KG1 (cell line): ENCODE data around the gene KIF3B.
"Not testable (repeated sequence)": the region's sequence is repeated elsewhere in the genome, so short reads cannot be mapped to it uniquely, and the experiment has no call there.

ENCODE experiments used
- DNase-seq: peaks from one replicate; lab custom pipeline; 2025; lab: John Stamatoyannopoulos, UW

Gene KIF3B

DNA sequence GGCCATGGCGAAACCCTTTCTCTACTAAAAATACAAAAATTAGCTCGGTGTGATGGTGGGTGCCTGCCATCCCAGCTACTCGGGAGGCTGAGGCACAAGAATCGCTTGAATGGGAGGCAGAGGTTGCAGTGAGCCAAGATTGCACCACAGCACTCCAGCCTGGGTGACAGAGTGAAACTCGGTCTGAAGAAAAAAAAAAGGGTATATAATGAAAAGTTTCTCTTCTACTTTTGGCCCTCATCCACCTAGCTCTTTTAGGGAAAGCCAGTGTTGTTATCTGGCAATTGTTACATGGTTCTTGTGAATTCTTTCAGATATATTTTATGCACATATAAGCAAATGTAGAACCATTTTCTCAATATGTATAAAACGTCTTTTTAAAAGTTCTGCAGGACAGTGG lies 19.0 kb downstream of the KIF3B start:
- no peak for DNase-seq

DNA sequence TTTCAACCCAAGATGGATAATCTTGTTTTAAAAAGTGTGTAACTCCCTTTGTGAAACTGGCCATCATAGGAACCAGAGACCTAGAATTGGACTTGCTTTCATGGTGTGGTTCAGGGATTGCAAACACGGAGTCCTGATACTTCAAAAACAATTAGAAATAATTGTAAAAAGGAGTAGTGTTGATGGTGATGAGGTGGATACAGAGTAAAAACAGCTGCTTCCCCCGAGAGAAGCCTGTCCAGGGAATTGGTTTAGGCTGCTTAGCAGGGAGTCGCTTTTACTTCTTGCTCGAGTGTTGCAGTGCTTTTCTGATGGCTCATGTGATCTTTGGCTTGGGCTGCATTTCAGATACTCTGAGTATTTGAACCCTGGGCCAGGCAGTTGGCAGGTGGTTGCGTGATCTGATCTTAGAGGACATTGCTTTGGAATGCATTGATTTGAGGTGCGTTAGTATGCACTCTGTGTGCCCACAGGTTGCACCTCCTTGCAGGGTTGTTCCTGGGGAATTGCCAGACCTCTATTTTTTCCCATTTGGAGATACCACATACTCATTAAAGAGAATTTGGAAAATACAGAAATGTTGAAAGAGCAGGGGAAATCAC lies 19.5 kb downstream of the KIF3B start:
- no peak for DNase-seq

DNA sequence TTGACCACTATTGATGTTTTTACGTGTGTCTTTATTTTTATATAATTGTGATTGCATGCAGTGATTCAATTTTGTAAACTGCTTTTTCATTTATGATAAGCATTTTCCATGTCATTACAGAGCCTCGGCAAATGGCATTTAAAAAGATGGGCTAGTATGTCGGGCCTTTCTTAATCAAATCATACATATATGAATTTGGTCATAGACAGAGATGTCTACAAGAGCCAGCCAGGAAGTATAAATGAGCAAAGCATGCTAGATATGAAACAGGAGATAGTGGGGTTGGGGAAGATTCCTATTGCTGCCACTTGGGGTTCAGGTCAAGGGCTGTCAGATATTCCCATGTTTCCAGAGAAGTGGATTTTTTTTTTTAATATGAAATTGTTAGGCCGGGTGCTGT lies 20.0 kb downstream of the KIF3B start:
- no peak for DNase-seq

DNA sequence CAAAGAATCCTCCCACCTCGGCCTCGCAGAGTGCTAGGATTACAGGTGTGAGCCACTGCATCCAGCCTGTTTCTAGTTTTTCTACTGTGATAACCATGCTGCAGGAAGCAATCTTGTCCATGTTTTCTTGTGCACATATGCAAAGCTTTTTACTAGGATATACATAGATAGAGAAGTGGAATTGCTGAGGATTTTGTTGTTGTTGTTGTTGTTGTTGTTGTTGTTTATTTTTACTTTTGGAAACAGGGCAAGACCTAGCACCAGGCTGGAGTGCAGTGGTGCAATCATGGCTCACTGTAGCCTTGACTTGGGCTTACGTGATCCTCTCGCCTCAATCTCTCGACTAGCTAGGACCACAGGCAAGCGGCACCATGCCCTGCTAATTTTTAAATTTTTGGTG lies 23.2 kb downstream of the KIF3B start:
- no peak for DNase-seq

DNA sequence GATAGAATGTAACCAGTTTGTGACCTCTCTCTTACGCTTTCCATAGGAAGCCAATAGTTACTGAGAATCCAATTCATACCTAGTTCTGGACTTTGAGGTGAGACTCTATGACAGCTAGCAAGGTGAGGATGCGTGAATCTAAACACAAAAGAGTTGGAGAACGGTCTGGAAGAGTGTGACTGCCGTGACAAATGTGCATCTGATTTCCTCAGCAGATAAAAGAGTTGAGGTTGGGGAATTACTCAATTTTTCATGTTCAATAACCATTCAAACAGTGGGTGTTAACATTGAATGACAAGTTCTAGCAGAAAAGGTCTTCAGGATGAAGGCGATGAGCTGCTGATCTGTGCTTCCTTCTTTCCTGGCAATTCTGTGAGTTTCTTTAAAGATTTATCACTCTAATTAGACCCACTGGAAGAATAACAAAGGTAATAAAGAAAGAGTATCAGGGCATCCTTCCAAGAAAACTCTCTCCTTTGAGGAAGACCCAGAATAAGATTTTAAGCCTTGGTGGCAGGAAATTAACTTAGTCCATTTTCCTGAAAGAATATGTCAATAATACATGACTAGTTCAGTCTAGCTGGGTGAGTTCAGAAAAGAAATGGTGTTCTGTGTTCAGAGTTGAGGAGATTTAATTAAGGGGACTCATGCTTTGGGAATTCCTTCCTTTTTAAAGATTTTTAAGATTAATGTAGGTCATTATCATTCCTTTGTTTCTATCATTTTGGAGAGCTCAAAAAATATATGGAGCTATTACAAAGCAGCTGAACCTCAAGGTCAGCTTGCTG lies 24.5 kb downstream of the KIF3B start:
- DNase-seq: no peak

DNA sequence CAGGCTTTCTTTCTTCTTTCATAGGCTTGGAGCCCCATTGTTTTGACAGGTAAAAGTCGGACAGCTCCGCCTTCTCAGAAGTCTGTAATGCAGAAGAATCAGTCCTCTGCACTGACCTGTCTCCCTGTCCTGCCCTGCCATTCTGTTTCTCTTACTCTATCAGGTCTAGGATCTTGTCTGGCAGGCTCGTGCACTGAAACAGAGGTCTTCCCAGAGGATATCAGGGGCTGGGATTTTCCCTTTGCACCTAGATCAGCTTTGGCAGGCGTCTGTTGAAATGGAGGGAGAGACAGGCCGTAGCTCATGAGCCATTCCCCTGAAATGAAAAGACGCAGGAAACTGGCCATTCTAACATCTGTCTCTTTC lies 25.0 kb downstream of the KIF3B start:
- DNase-seq: no peak

DNA sequence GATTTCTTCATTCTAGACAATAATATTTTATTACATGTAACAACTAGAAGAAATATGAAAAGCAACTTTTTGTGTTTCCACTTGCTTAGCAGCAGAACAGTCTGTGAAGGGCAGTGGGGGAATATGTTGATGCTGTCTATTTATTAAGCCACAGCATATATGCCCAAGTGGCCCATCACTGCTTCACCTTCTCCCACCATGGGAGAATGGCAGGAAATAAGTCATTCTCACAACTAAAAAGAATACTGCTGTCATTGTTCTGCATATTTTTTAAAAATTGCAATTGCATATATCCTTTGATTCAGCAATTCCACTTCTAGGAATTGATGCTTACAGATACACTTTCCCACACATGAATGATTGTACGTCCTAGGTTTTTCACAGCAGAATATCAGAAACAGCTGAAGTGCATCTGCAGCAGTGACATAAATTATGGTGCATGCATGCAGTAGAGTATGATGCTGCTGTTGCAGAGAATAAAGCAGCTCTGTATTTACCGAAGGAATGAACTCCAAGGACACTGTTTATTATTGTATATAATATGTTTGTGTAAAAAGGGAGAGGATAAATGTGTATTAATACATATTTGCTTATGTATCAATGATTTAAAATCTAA lies 26.8 kb downstream of the KIF3B start:
- DNase-seq: no peak

DNA sequence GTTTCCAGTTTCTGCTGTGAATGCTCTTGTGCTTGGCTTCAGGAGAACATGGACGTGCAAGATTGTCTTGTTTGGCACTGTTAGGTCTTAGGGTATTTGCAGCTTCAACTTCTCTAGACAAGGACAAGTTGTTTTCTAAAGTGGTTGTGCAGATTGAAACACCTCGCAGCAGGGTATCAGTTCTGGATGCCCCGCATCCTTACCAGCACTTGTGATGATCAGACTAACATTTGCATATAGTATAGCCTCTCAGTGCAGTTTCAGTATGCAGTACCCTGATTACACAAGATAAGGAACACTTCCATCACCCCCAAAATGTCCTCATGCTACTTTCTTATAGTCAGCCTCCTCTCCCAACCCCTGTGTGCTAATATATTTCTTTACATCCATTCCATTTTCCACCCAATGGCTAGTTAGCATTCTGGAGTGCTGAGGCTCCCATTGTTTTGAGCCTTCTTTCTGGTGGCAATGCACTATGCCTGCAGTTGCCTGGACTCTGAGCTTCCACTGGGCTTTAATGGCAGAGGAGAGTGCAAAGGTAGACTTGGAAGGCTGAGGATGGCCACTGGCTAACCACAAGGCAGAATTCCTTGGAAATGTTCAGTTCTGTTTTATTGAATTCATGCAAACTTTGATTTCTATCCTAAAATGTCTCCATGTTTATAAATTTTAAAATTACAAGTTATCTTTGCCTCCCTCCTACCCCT lies 35.4 kb downstream of the KIF3B start:
- no peak for DNase-seq

DNA sequence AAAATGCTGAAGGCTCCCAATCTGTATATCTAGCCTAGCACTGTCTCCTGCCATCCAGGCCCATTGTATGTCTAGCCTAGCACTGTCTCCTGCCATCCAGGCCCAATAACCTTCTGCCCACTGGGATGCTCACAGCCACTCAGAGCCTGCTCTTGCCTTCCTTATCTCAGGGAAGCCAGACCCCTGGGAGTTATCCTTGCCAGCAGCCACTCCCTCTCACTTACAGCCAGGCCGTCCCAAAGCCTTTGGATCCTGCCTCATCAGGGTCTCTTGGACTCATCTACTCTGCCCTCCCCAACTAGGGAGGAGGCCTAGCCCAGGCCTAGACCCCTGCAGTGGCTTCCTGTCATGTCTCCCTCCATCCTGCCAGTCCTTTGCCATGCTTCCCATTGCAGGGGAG lies 37.3 kb downstream of the KIF3B start:
- no peak for DNase-seq

DNA sequence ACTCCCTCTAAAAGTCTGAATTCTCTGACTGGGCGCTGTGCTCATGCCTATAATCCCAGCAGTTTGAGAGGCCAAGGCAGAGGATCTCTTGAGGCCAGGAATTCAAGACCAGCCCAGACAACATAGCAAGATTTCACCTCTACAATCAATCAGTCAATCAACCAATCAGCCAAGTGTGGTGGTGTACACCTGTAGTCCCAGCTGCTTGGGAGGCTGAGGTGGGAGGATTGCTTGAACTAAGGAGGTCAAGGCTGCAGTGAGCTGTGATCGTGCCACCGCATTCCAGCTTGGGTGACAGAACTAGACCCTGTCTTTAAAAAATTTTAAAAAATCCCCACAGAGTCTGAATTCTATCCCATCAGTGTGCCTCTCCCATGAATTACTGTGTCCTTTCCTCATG lies 37.9 kb downstream of the KIF3B start:
- DNase-seq: no peak

DNA sequence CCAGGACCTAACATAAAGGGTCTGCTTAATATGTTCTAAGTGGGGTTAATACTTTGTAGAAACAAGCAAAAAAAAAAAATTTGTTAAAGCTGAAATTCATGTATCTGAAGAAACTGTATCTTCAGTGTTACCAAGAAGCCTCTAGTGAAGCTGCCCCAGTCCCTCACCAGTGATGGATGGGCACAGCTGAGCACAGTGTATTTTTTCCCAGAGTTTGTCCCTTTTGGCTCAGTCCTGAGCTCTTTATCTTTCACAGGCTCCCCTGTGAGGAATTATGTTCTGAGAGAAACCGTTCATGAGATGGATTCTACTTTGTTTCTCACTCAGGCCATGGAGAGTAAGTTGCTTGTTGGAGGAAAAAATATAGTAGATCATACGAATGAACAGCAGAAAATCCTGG lies 38.4 kb downstream of the KIF3B start:
- DNase-seq: no peak

DNA sequence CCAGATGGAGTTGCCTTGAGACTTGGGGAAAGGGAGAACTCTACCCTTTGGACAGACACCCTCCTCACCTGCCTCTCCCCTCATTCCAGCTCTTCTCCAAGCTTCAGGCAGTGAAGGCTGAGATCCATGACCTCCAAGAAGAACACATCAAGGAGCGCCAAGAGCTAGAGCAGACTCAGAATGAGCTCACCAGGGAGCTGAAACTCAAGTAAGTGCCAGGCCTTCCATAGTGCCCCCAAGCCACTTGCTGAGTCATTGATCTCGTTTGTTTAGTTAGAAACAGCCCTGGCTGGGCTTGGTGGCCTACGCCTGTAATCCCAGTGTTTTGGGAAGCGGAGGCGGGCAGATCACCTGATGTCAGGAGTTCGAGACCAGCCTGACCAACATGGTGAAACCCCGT lies 39.2 kb downstream of the KIF3B start:
- DNase-seq: no peak

DNA sequence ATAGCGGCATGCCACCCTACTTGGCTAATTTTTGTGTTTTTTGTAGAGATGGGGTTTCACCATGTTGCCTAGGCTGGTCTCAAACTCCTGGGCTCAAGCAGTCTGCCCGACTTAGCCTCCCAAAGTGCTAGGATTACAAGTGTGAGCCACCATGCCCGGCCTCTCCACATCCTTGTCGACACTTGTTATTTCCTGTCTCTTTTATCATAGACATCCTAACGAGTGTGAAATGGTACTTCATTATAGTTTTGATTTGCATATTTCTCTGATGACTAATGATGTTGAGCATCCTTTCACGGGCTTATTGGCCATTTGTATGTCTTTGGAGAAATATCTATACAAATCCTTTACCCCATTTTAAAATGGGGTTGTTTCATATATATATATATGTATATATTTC lies 41.6 kb downstream of the KIF3B start:
- DNase-seq: no peak

DNA sequence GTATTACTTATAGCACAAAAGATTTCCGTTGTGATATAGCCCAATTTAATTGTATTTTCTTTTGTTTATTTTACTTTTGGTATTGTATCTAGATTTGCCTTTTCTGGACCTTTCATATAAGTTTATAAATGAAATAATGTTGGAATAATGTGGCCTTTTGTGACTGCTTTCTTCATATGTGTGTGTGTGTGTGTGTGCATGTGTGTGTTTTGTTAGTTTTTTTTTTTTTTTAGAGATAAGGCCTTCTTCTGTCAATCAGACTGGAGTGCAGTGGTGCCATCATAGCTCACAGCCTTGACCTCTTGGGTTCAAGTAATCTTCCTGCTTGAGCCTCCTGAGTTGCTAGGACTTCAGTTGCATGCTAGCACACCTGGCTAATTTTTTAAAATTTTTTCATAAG lies 42.9 kb downstream of the KIF3B start:
- DNase-seq: no peak

DNA sequence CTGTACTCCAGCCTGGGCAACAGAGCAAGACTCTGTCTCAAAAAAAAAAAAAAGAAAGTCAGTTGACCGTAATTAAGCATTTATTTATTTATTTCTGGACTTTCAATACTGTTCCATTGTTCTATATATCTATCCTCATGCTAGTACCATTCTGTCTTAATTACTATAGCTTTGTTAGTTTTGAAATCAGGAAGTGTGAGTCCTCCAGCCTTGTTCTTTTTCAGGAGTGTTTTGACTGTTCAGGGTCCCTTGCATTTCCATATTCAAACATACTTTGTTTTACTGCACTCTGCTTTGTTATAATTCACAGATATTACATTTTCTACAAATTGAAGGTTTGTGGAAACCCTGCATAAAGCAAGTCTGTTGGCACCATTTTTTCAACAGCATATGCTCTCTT lies 43.9 kb downstream of the KIF3B start:
- no peak for DNase-seq

DNA sequence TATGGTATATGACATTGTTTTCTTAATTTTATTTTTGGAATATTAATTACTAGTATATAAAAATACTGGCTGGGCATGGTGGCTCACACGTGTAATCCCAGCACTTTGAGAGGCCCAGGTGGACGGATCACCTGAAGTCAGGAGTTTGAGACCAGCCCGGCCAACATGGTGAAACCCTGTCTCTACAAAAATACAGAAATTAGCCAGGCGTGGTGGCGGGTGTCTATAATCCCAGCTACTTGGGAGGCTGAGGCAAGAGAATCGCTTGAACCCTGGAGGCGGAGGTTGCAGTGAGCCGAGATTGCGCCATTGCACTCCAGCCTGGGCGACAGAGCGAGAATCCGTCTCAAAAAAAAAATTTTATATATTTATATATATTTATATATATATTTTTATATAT lies 44.8 kb downstream of the KIF3B start:
- DNase-seq: not testable (repeated sequence)

DNA sequence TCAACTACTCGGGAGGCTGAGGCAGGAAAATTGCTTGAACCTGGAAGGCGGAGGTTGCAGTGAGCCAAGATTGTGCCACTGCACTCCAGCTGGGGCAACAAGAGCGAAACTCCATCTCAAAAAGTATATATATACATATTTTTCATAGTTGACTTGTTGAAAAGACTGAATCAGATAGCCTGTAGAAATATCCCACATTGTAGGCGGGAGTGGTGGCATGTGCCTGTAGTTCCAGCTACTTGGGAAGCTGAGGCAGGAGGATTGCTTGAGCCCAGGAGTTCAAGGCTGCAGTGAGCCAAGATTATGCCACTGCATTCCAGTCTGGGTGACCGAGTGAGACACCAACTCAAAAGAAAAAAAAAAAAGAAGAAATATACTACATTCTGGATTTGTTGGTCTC lies 46.3 kb downstream of the KIF3B start:
- not testable (repeated sequence) for DNase-seq

DNA sequence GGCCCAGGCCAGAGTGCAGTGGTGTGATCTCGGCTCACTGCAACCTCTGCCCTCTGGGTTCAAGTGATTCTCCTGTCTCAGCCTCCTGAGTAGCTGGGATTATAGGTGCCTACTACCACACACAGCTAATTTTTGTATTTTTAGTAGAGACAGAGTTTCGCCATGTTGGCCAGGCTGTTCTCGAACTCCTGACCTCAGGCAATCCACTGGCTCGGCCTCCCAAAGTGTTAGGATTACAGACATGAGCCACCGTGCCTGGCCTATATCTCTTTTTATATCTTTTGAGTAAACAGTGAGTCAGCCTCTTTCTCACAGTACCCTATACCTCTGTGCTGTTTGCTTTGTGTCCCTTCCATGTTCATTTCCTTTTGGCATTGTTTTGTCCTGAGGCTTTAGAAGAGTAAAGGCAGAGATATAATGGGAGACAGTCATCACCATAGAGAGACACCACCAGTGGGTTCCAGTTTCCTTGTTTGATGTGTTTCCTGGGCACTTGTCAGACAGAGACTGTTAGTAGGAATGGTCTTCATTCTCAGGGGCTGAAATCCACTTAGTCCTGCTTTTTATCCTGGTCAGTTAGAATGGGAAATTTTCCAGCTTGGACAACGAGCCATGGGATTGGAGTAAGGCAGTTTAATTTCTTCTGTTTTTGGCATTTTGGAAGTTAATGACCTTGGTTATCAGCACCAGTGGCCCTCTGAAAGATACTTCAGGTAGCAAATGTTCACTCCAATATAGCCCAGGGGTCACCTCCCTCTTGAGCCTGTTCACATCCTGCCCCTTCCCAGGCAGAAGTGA lies 48.5 kb downstream of the KIF3B start:
- DNase-seq: no peak

DNA sequence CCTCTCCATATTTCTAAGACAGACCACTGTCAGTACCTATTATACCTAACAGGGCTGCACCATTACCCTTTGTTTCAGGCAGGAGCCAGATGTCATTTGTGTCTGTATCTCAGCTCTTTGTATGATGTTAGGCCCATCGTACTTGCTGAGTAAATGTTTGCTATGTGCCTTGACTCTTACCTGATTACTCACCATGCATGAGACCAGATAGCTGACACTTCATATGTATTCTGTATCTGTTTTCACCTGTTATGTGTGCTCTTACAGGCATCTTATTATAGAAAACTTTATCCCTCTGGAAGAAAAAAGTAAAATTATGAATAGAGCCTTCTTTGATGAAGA lies 49.0 kb downstream of the KIF3B start:
- DNase-seq: no peak

DNA sequence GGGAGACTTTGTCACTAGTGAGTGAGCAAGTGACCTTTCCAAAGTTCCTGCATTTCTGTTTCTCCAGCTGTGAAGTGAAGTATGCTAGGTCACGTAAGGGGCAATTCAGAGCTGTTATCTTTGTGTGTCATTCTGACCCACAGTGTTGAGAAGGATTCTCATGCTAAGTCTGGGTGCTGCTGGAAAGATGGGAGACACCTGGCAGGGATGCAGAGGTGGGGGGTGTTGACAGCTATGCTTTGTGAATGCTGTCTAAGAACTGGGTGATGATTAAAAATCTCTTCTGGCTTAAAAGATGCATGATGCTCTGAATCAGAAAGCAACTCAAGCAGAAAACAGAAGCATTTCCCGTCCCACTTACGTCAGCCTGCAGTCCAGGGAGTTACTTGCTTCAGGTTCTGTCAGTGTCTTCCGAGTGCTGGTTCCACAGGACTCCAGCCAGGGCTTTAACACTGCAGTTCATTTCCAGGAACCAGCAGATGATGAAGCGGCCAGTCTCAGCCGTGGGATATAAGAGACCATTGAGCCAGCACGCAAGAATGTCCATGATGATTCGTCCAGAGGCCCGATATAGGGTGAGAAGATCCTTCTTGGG lies 49.7 kb downstream of the KIF3B start:
- DNase-seq: no peak

DNA sequence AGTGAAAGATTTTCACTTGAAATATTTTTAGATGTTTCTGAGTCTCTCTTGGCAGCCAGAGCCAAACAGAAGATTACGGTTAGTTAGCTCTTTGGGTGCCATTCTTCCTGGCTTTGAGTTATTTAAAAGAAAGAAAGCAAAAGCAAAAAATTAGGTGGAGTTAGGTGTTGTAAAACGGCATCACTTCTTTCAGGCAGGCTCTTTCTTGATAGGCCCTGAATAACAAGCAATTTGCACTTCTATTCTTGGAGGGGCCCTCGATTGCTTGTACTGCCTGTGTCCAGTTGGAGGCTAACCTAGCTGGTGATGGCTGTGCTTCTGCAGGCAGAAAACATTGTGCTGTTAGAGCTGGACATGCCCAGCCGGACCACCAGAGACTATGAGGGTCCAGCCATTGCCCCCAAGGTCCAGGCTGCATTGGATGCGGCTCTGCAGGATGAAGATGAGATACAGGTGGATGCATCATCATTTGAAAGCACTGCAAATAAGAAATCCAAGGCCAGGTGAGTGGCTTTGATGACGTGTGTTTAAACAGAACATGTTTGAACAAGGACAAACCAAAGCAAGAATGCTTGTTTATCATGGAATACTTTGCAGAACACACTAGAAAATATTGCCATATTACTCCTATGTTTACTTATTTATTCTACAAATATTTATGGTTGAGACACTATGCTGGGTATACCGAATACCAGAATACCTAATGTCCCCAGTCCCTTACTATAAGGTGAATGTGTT lies 52.5 kb downstream of the KIF3B start:
- no peak for DNase-seq
